H1 (cell line): Measurements from ENCODE around the gene MYL3.

ENCODE experiments used
- EP300 ChIP-seq, 2 experiments: IDR thresholded peaks; 1 replicate in 1 of 2; 2 replicates in 1 of 2; pipeline ENCODE4 v1.6.1; 2011 to 2012; ENCODE audit warnings: low read depth in 2 of 2, low read length in 2 of 2, mild to moderate bottlenecking in 2 of 2, borderline replicate concordance in 1 of 2, inconsistent platforms in 1 of 2, moderate library complexity in 1 of 2
- EZH2 ChIP-seq: fragments of 200-600 bp; sonication (generic); IDR thresholded peaks from 2 replicates; pipeline ENCODE4 v1.7.1; 2012; ENCODE audit warnings: low read depth, mild to moderate bottlenecking, moderate library complexity, low read length, inconsistent platforms; ENCODE audit not compliant: severe bottlenecking
- JUN ChIP-seq: IDR thresholded peaks from 2 replicates; pipeline ENCODE4 v1.6.1; 2011; ENCODE audit warnings: low read depth, mild to moderate bottlenecking, improper control_type of control experiment, low read length
- JUND ChIP-seq: IDR thresholded peaks from 2 replicates; pipeline ENCODE4 v1.6.1; 2011; ENCODE audit warnings: mild to moderate bottlenecking, improper control_type of control experiment, low read length
- KDM1A ChIP-seq: fragments of 200-600, 300-600 bp; sonication (generic); IDR thresholded peaks from 2 replicates; pipeline ENCODE4 v1.7.1; 2016; ENCODE audit warnings: mild to moderate bottlenecking, low read length, borderline replicate concordance
- KDM5A ChIP-seq: fragments of 200-600 bp; IDR thresholded peaks from 2 replicates; pipeline ENCODE4 v1.7.1; 2012; ENCODE audit warnings: mild to moderate bottlenecking, low read length, inconsistent platforms, mixed read lengths
- POLR2A ChIP-seq, 2 experiments: IDR thresholded peaks; 1 replicate in 1 of 2; 2 replicates in 1 of 2; pipeline ENCODE4 v1.6.1; 2011; ENCODE audit warnings: low read depth in 2 of 2, low read length in 2 of 2, mild to moderate bottlenecking in 2 of 2; ENCODE audit errors: control extremely low read depth in 1 of 2
- POLR2AphosphoS5 ChIP-seq: IDR thresholded peaks from 2 replicates; pipeline ENCODE4 v1.6.1; 2011; ENCODE audit warnings: low read depth, low read length
- SIN3A ChIP-seq, 2 experiments: IDR thresholded peaks in 1 of 2; conservative IDR thresholded peaks in 1 of 2; 2 replicates each; pipeline ENCODE4 v1.6.1; 2011 to 2012; ENCODE audit warnings: low read length in 2 of 2, improper control_type of control experiment in 1 of 2, low read depth in 1 of 2, mild to moderate bottlenecking in 1 of 2
- SRF ChIP-seq: IDR thresholded peaks from 2 replicates; pipeline ENCODE4 v1.6.1; 2011; ENCODE audit warnings: mild to moderate bottlenecking, low read depth, low read length, moderate library complexity
- ZNF274 ChIP-seq: IDR thresholded peaks from 2 replicates; pipeline ENCODE4 v1.7.0; 2012; ENCODE audit warnings: low read length, borderline replicate concordance; ENCODE audit errors: extremely low read depth
- TF ChIP-seq, protein P1 (sequence below), 3 experiments: IDR thresholded peaks; 1 replicate in 2 of 3; 2 replicates in 1 of 3; pipeline versions ENCODE4 v1.5.1 to v1.6.1; 2011; ENCODE audit warnings: low read length in 3 of 3, mild to moderate bottlenecking in 3 of 3, inconsistent platforms in 2 of 3, low read depth in 1 of 3, moderate library complexity in 1 of 3; ENCODE audit not compliant: insufficient read depth in 1 of 3; ENCODE audit errors: control extremely low read depth in 1 of 3
- TF ChIP-seq, protein P2 (sequence below): IDR thresholded peaks from 2 replicates; pipeline ENCODE4 v1.6.1; 2011; ENCODE audit warnings: low read length, improper control_type of control experiment

DNA sequence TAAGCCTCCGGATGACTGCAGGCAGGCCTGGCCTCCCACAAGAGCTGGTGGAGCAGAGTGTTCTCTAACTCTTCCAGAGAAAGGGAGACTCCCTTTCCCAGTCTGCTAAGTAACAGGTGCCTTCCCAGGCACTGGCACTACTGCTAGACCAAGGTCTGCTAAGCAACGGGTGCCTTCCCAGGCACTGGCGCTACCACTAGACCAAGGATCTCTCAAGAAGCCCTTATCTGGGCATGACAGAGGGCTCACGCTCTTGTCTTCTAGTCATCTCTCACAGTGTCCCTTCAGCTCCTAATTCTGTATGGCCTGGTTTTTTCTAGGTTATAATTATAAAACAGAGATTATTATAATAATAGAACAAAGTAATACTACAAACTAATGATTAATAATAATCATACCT is 27.8 kb downstream of the MYL3 start:
- no peak for TF ChIP-seq POLR2AphosphoS5
- TF ChIP-seq, protein P1, sequence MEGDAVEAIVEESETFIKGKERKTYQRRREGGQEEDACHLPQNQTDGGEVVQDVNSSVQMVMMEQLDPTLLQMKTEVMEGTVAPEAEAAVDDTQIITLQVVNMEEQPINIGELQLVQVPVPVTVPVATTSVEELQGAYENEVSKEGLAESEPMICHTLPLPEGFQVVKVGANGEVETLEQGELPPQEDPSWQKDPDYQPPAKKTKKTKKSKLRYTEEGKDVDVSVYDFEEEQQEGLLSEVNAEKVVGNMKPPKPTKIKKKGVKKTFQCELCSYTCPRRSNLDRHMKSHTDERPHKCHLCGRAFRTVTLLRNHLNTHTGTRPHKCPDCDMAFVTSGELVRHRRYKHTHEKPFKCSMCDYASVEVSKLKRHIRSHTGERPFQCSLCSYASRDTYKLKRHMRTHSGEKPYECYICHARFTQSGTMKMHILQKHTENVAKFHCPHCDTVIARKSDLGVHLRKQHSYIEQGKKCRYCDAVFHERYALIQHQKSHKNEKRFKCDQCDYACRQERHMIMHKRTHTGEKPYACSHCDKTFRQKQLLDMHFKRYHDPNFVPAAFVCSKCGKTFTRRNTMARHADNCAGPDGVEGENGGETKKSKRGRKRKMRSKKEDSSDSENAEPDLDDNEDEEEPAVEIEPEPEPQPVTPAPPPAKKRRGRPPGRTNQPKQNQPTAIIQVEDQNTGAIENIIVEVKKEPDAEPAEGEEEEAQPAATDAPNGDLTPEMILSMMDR (IDR thresholded peaks at IDR 0.05; ENCODE audit: control extremely low read depth in 1 of 3, insufficient read depth in 1 of 3, low read depth in 1 of 3, low read length in 3 of 3): no peak
- no peak for TF ChIP-seq ZNF274
- TF ChIP-seq KDM5A: no peak
- TF ChIP-seq POLR2A (IDR thresholded peaks at IDR 0.05; ENCODE audit: control extremely low read depth in 1 of 2, low read depth in 2 of 2, low read length in 2 of 2): no peak
- no peak for TF ChIP-seq SIN3A (conservative IDR thresholded peaks at IDR 0.05 in 1 of 2, IDR thresholded peaks at IDR 0.05 in 1 of 2; ENCODE audit: low read depth in 1 of 2, low read length in 2 of 2)
- TF ChIP-seq EP300 (IDR thresholded peaks at IDR 0.05; ENCODE audit: borderline replicate concordance in 1 of 2, low read depth in 2 of 2, low read length in 2 of 2): no peak
- TF ChIP-seq SRF: no peak
- no peak for TF ChIP-seq KDM1A
- TF ChIP-seq JUND: no peak
- TF ChIP-seq, protein P2, sequence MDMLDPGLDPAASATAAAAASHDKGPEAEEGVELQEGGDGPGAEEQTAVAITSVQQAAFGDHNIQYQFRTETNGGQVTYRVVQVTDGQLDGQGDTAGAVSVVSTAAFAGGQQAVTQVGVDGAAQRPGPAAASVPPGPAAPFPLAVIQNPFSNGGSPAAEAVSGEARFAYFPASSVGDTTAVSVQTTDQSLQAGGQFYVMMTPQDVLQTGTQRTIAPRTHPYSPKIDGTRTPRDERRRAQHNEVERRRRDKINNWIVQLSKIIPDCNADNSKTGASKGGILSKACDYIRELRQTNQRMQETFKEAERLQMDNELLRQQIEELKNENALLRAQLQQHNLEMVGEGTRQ: no peak
- no peak for TF ChIP-seq JUN
- no peak for TF ChIP-seq EZH2
